ENCODE data around the gene LRRC57. TPM values are rescaled to one million over a fixed set of nuclear protein-coding genes. Genes with fewer than 3 reads are reported as not detected.

Gene LRRC57
- total and polyA plus RNA-seq, 2 of the 13 experiments (the other 11 are each of a cell fraction or from before 2014, with no cell fraction given), result 5.8 to 14.8 TPM

DNA sequence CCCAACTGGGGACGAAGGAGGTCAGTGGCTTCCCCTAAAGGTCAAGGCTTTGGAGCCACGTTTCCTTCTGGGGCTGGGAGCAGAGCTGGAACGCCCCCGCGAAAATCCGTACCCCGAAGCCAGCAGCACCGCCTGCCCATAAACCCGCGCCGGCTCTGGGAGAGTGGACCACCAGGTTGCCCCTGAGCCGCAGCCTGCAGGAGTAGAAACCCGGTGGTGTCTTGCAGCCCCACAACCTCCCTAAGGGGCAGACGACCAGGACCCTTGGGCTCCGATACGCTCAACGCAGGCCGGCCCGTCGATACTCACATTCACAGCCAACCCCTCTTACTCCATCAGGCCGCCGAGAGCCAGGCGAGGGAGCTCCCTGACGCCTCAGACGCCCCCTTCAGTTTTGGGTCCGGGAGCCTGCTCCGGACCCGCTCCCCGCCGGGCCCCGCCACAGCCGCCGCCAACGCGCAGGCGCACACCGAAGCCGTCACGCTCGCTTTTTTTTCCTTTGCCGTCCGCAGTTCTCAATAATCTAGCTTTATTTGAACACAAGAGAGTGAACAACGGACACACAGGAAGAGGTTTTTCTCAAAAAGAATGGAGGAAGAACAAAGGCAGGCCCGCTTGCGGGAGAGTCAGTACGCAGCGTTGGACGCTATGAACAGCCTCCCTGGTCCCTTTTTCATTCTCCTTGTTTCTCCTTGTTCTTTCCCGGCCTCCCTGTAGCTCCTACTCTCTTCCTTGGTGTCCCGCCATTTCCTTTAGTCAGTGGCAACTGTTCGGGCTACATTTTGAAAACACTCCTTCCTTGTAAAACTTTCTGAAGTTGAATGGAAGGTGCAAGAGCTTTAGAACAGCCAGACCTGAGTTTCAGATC lies 57.7 kb downstream of the LRRC57 start, which contains the start of gene ZNF106 (continued):
- peak; percentile 21; the same call in 1 of the 2 replicates for TF ChIP-seq PATZ1 (CRISPR knock-in tag; IDR thresholded peaks at IDR 0.05)
- no peak for TF ChIP-seq MTA3 (CRISPR knock-in tag; IDR thresholded peaks at IDR 0.05)
- TF ChIP-seq ZNF674 (CRISPR knock-in tag; IDR thresholded peaks at IDR 0.05; ENCODE audit: low read depth), result no peak
- TF ChIP-seq NRL (CRISPR knock-in tag; IDR thresholded peaks at IDR 0.05; ENCODE audit: borderline replicate concordance), result no peak
- peak; percentile 84; the same call in 1 of the 2 replicates for TF ChIP-seq FOXJ3 (CRISPR knock-in tag; IDR thresholded peaks at IDR 0.05; ENCODE audit: borderline replicate concordance)
- no peak; the same call in 1 of the 2 replicates for TF ChIP-seq NFATC3 (CRISPR knock-in tag; IDR thresholded peaks at IDR 0.05)
- TF ChIP-seq IRF2 (CRISPR knock-in tag; IDR thresholded peaks at IDR 0.05), result peak; percentile 78
- TF ChIP-seq ZNF558 (CRISPR knock-in tag; IDR thresholded peaks at IDR 0.05; ENCODE audit: borderline replicate concordance), result no peak
- TF ChIP-seq NFYC (CRISPR knock-in tag; IDR thresholded peaks at IDR 0.05), result no peak
- no peak for TF ChIP-seq DNMT3B (CRISPR knock-in tag; conservative IDR thresholded peaks at IDR 0.05)
- TF ChIP-seq ZNF839 (CRISPR knock-in tag; IDR thresholded peaks at IDR 0.05; ENCODE audit: borderline replicate concordance), result no peak
- TF ChIP-seq SPEN (CRISPR knock-in tag; IDR thresholded peaks at IDR 0.05; ENCODE audit: low read depth), result peak; percentile 87
- no peak for TF ChIP-seq ZNF792 (CRISPR knock-in tag; IDR thresholded peaks at IDR 0.05)
- no peak for TF ChIP-seq PHB2 (IDR thresholded peaks at IDR 0.05; ENCODE audit: partially characterized antibody)
- no peak for TF ChIP-seq TCF12 (IDR thresholded peaks at IDR 0.05)
- TF ChIP-seq TCF12 (CRISPR knock-in tag; IDR thresholded peaks at IDR 0.05), result no peak; the same call in 1 of the 2 replicates
- no peak for TF ChIP-seq NR1H2 (CRISPR knock-in tag; IDR thresholded peaks at IDR 0.05; ENCODE audit: borderline replicate concordance, low read depth)
- TF ChIP-seq, protein P1, sequence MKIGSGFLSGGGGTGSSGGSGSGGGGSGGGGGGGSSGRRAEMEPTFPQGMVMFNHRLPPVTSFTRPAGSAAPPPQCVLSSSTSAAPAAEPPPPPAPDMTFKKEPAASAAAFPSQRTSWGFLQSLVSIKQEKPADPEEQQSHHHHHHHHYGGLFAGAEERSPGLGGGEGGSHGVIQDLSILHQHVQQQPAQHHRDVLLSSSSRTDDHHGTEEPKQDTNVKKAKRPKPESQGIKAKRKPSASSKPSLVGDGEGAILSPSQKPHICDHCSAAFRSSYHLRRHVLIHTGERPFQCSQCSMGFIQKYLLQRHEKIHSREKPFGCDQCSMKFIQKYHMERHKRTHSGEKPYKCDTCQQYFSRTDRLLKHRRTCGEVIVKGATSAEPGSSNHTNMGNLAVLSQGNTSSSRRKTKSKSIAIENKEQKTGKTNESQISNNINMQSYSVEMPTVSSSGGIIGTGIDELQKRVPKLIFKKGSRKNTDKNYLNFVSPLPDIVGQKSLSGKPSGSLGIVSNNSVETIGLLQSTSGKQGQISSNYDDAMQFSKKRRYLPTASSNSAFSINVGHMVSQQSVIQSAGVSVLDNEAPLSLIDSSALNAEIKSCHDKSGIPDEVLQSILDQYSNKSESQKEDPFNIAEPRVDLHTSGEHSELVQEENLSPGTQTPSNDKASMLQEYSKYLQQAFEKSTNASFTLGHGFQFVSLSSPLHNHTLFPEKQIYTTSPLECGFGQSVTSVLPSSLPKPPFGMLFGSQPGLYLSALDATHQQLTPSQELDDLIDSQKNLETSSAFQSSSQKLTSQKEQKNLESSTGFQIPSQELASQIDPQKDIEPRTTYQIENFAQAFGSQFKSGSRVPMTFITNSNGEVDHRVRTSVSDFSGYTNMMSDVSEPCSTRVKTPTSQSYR (CRISPR knock-in tag; IDR thresholded peaks at IDR 0.05; ENCODE audit: borderline replicate concordance), result no peak
- TF ChIP-seq, protein P2, sequence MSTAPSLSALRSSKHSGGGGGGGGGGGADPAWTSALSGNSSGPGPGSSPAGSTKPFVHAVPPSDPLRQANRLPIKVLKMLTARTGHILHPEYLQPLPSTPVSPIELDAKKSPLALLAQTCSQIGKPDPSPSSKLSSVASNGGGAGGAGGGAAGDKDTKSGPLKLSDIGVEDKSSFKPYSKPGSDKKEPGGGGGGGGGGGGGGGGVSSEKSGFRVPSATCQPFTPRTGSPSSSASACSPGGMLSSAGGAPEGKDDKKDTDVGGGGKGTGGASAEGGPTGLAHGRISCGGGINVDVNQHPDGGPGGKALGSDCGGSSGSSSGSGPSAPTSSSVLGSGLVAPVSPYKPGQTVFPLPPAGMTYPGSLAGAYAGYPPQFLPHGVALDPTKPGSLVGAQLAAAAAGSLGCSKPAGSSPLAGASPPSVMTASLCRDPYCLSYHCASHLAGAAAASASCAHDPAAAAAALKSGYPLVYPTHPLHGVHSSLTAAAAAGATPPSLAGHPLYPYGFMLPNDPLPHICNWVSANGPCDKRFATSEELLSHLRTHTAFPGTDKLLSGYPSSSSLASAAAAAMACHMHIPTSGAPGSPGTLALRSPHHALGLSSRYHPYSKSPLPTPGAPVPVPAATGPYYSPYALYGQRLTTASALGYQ (CRISPR knock-in tag; IDR thresholded peaks at IDR 0.05), result peak; percentile 79
- no peak for TF ChIP-seq PBX3 (CRISPR knock-in tag; IDR thresholded peaks at IDR 0.05; ENCODE audit: borderline replicate concordance)

Data from HepG2 (cell line).